ENCODE results near the gene HERC2.
"Not testable (repeated sequence)": the region's sequence is repeated elsewhere in the genome, so short reads cannot be mapped to it uniquely, and the experiment has no call there.

HERC2 gene

DNA sequence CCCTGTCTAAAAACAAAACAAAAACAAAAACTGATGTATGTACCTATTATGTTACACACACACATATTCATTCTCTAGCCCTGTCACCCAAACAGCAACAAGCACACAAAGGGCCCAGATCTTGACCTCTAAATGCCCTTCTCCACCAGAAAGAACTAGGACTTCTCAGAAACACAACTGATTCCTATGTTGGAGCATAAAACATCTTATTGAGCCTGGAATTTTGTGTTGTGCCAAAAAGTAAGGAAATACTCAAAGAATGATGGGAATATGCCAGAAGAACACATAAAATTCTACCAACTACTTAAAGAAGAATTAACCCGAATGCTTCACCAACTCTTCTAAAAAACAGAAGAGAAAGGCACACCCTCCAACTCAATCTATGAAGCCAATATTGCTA is 156.2 kb downstream of the HERC2 start:
- TF ChIP-seq, protein P1, sequence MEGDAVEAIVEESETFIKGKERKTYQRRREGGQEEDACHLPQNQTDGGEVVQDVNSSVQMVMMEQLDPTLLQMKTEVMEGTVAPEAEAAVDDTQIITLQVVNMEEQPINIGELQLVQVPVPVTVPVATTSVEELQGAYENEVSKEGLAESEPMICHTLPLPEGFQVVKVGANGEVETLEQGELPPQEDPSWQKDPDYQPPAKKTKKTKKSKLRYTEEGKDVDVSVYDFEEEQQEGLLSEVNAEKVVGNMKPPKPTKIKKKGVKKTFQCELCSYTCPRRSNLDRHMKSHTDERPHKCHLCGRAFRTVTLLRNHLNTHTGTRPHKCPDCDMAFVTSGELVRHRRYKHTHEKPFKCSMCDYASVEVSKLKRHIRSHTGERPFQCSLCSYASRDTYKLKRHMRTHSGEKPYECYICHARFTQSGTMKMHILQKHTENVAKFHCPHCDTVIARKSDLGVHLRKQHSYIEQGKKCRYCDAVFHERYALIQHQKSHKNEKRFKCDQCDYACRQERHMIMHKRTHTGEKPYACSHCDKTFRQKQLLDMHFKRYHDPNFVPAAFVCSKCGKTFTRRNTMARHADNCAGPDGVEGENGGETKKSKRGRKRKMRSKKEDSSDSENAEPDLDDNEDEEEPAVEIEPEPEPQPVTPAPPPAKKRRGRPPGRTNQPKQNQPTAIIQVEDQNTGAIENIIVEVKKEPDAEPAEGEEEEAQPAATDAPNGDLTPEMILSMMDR (IDR thresholded peaks at IDR 0.05; ENCODE audit: low read depth, low read length): no peak

GRCh38 chr15:28164876-28165275 is 157.1 kb downstream of the HERC2 start:
- H3K4me3 ChIP-seq (ENCODE audit: low read depth, low read length): no peak overlapping the region
- TF ChIP-seq, protein P1 (IDR thresholded peaks at IDR 0.05; ENCODE audit: low read depth, low read length): no peak

More for the DNA sequence above, 156.2 kb downstream of the HERC2 start:
- H3K4me3 ChIP-seq (ENCODE audit: low read depth, low read length): no peak overlapping the region

DNA sequence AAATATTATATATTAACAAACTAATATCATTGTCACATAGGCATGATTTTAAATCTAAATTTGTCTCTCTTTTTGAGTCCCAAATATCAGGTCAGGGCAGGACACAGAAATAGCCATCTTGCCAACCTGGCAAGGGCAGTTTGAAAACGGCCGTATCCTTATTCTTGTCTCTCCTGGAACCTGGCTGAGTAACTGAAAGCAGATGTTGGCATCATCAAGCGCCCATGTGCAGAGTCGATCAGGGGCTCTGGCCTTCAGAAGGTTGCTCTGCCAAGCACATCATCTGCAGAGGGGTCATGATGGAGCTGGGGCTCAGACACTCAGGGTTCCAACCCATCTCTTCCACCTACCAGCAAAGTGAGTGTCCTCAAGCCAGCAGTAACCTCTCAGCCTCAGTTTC is 167.7 kb downstream of the HERC2 start:
- H3K4me3 ChIP-seq (ENCODE audit: low read depth, low read length): no peak overlapping the region
- TF ChIP-seq, protein P1 (IDR thresholded peaks at IDR 0.05; ENCODE audit: low read depth, low read length): no peak

- TF ChIP-seq, protein P1 (IDR thresholded peaks at IDR 0.05; ENCODE audit: low read depth, low read length): no peak
- no peak overlapping the region for H3K4me3 ChIP-seq (ENCODE audit: low read depth, low read length)
Measured at GRCh38 chr15:28153492-28154119, 168.4 kb downstream of the HERC2 start.

DNA sequence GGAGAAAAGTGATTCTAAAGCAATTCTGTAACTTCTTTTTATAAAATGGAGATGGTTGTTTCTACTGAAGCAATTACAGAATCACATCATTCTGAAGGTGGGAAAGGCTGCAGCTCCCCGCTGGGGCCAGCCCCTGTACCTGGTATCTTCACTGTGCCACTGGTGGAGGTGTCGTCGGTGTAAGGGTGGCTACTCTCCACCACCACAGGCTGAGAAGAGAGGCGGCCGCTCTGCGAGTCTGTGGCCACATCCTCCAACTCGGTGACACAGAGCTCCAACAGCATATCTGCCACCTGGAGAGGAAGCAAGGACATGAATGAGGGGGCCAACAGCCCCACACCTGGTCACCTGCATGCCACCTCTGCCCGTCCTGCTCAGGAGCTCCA is 169.4 kb downstream of the HERC2 start:
- not testable (repeated sequence) for H3K4me3 ChIP-seq (ENCODE audit: low read depth, low read length)

DNA sequence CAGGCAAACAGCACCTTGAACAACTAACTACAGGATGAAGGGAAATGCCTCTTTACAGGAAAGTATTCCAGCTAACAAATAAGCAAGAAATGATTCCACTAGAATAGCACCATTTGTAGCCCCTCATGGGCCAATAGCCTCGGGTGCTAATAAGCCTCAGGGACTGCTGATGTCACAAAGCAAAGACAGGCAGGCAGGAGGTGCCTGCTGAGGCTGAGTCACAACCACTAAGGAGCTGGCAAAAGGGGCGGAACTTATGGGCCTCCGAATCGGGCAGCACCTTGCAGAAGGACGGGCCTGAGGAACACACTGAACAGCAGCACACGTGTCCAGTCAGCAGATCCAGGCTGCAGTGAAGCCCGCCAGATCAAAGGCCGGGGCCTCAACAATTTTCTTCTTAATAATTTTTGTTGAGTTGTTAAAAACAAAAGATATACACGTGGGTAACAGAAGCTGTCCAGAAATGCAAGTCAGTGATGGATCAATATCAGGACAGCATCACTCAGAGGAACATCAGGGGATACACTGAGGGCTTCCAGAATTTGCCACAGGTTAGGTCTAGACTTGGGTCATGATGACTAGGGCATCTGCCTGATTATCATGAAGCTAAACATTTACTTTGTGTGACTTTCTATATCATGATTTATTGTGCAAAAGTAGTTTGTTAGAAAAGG is 170.0 kb downstream of the HERC2 start:
- H3K4me3 ChIP-seq (ENCODE audit: low read depth, low read length): not testable (repeated sequence)

- TF ChIP-seq, protein P1 (IDR thresholded peaks at IDR 0.05; ENCODE audit: low read depth, low read length): no peak
- no peak overlapping the region for H3K4me3 ChIP-seq (ENCODE audit: low read depth, low read length)
Measured at GRCh38 chr15:28147801-28148200, 174.2 kb downstream of the HERC2 start.

- H3K4me3 ChIP-seq (ENCODE audit: low read depth, low read length): not testable (repeated sequence)
Measured at GRCh38 chr15:28145419-28145818, 176.6 kb downstream of the HERC2 start.

- TF ChIP-seq, protein P1 (IDR thresholded peaks at IDR 0.05; ENCODE audit: low read depth, low read length): no peak
- no peak overlapping the region for H3K4me3 ChIP-seq (ENCODE audit: low read depth, low read length)
Measured at GRCh38 chr15:28140062-28140461, 181.9 kb downstream of the HERC2 start.

GRCh38 chr15:28137408-28138039 is 184.5 kb downstream of the HERC2 start:
- not testable (repeated sequence) for H3K4me3 ChIP-seq (ENCODE audit: low read depth, low read length)

DNA sequence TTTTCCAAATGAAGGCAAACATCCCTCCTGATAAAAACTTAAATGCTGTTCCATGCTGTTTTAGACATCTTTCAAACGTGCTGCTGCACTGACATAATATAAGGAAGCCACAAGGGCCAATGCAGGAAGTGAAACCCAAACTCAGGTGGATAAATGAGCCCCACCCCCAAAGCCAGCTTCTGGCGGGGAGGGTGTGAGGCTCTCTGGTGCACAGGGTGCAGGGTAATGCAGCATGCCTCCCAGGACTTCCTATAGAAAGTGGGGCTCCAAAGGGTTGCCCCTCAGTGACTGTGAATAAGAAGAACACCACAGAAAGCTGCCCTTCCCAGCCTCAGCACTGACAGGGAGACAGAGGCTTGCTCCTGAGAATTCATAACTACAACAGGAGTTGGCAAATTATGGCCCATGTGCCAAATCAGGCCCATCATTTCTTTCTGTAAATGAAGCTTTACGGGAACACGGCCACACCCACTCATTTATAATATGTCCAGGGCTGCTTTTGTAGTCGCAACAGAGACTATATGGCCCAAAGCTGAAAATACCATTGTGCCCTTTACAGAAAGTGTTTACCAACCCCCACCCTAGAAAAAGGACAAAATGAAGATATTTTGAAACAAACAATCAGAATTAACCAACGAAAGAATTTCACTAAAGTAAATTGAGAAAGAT is 185.6 kb downstream of the HERC2 start:
- H3K4me3 ChIP-seq (ENCODE audit: low read depth, low read length): not testable (repeated sequence)

All from WI38 (cell line).